ENCODE data around the gene COL4A3. TPM values are rescaled to one million over a fixed set of nuclear protein-coding genes. Genes with fewer than 3 reads are reported as not detected.
A peak's percentile ranks its signal among the peaks of the same experiment; 100 is the strongest.

Gene COL4A3
- total RNA-seq, 1 donor from 2014 or later, result 0.67 TPM

GRCh38 chr2:227285741-227286236 is 121.4 kb downstream of the COL4A3 start:
- DNase-seq (ENCODE audit: low spot score), result no peak

GRCh38 chr2:227287771-227288170 is 123.3 kb downstream of the COL4A3 start:
- DNase-seq (ENCODE audit: low spot score), result no peak

- no peak for DNase-seq (ENCODE audit: low spot score)
Measured at GRCh38 chr2:227292314-227292713, 127.9 kb downstream of the COL4A3 start.

GRCh38 chr2:227293531-227293930 is 129.1 kb downstream of the COL4A3 start:
- no peak for DNase-seq (ENCODE audit: low spot score)

GRCh38 chr2:227295806-227296205 is 131.4 kb downstream of the COL4A3 start:
- DNase-seq (ENCODE audit: low spot score), result no peak

GRCh38 chr2:227296671-227297405 is 132.4 kb downstream of the COL4A3 start:
- no peak for DNase-seq (ENCODE audit: low spot score)

- no peak for DNase-seq (ENCODE audit: low spot score)
Measured at GRCh38 chr2:227301523-227301922, 137.1 kb downstream of the COL4A3 start.

GRCh38 chr2:227308784-227309183 is 144.4 kb downstream of the COL4A3 start:
- DNase-seq (ENCODE audit: low spot score), result no peak

GRCh38 chr2:227310756-227311110 is 146.3 kb downstream of the COL4A3 start:
- no peak for DNase-seq (ENCODE audit: low spot score)

- no peak for DNase-seq (ENCODE audit: low spot score)
Measured at GRCh38 chr2:227311861-227312506, 147.6 kb downstream of the COL4A3 start.

- DNase-seq (ENCODE audit: low spot score), result no peak
Measured at GRCh38 chr2:227312579-227312978, 148.2 kb downstream of the COL4A3 start.

GRCh38 chr2:227313310-227313709 is 148.9 kb downstream of the COL4A3 start:
- no peak for DNase-seq (ENCODE audit: low spot score)

- no peak for DNase-seq (ENCODE audit: low spot score)
Measured at GRCh38 chr2:227317834-227318233, 153.4 kb downstream of the COL4A3 start.

GRCh38 chr2:227320305-227321094 is 156.1 kb downstream of the COL4A3 start:
- no peak for DNase-seq (ENCODE audit: low spot score)

GRCh38 chr2:227322530-227323205 is 158.2 kb downstream of the COL4A3 start:
- DNase-seq (ENCODE audit: low spot score), result no peak

- DNase-seq (ENCODE audit: low spot score), result no peak
Measured at GRCh38 chr2:227323818-227324217, 159.4 kb downstream of the COL4A3 start.

- DNase-seq (ENCODE audit: low spot score), result no peak
Measured at GRCh38 chr2:227324642-227324994, 160.2 kb downstream of the COL4A3 start.

- peak; percentile 98 for DNase-seq (ENCODE audit: low spot score)
Measured at GRCh38 chr2:227324995-227325838, 160.8 kb downstream of the COL4A3 start, which contains the start of gene MFF. Gene MFF, plus strand, starts transcription at chr2:227325251. Its CDS starts 5,415 bp downstream, at chr2:227330666.

- no peak for DNase-seq (ENCODE audit: low spot score)
Measured at GRCh38 chr2:227325839-227326195, 161.4 kb downstream of the COL4A3 start.

- no peak for DNase-seq (ENCODE audit: low spot score)
Measured at GRCh38 chr2:227326783-227327182, 162.4 kb downstream of the COL4A3 start.

GRCh38 chr2:227335713-227336112 is 171.3 kb downstream of the COL4A3 start:
- no peak for DNase-seq (ENCODE audit: low spot score)
